Ovary (tissue), 9 donors: ENCODE results near the gene SEMA4D. TPM values are rescaled to one million over a fixed set of nuclear protein-coding genes. Genes with fewer than 3 reads are reported as not detected.

Source experiments
- DNase-seq, 5 donors: peaks; one replicate each; pipeline ENCODE4 v3.0.0-alpha.2; 2019 to 2020
- H3K27ac ChIP-seq, 2 donors: fragments of 200-600 bp; one replicate each; pipeline versions ENCODE4 v1.5.1 to v1.8.0; 2019 to 2022
- H3K27me3 ChIP-seq: fragments of 200-600 bp; one replicate; pipeline ENCODE4 v1.8.0; 2022
- H3K36me3 ChIP-seq: fragments of 200-600 bp; sonication (generic); one replicate; pipeline ENCODE4 v1.5.1; 2019
- H3K4me1 ChIP-seq: one replicate; pipeline ENCODE4 v1.8.1; 2013; ENCODE audit warnings: mild to moderate bottlenecking, moderate library complexity; ENCODE audit not compliant: insufficient read depth
- H3K4me3 ChIP-seq: fragments of 200-600 bp; sonication (generic); one replicate; pipeline ENCODE4 v1.5.1; 2017
- H3K9me3 ChIP-seq, 2 donors: fragments of 200-600 bp in 1 of 2; sonication (generic) in 1 of 2; one replicate each; pipeline versions ENCODE4 v1.5.1 to v1.8.1; 2013 to 2019; ENCODE audit warnings: mild to moderate bottlenecking in 1 of 2, moderate library complexity in 1 of 2
- EP300 ChIP-seq: sonication (generic); formaldehyde crosslinking; IDR thresholded peaks from one replicate; pipeline ENCODE4 v1.6.1; 2017; ENCODE audit warnings: antibody characterized with exemption
- POLR2A ChIP-seq: fragments of 450-650 bp; IDR thresholded peaks from one replicate; pipeline ENCODE4 v1.6.1; 2017; ENCODE audit warnings: antibody characterized with exemption, mild to moderate bottlenecking, moderate library complexity
- WGBS, 3 donors: extraction: QIAGEN DNeasy Blood & Tissue Kit in 1 of 3; methylation state at CpG; one replicate each; pipeline versions ENCODE4 v1.1.5 to v1.1.7; 2013 to 2017; 5-methylcytosine and 5-hydroxymethylcytosine counted together
- intact Hi-C, 4 donors: fragments of 100-400 bp; cut with DNase I; formaldehyde crosslinking; loops; one replicate each; pipeline versions ENCODE4 v1.11.0 to v1.15.1; 2022 to 2023
- polyA plus RNA-seq, 2 donors: library from polyadenylated mRNA; stranded (reverse); fragments of 200-250 nt in 1 of 2; fragments of 350-450 nt in 1 of 2; fragmentation: Illumina TruSeq in 1 of 2; extraction: RNeasy Lipid Tissue Mini Kit (QIAGEN cat#74804) in 1 of 2; gene quantifications; one replicate each; pipeline ENCODE4 v1.2.3, GENCODE V29; 2013 to 2014
- total RNA-seq, 7 donors: library from RNA; depleted of rRNA in 2 of 7; stranded (reverse); fragments of >200 nt in 2 of 7; fragmentation: NEBNext Ultra II Directional in 3 of 7; extraction: Animal tissue kit (Norgen Biotek cat#: 25700) in 3 of 7; gene quantifications; one replicate each; pipeline versions ENCODE4 v1.1.0 to v1.2.4, GENCODE V29; 2016 to 2023
- TF ChIP-seq, protein P1 (sequence below), 3 donors: fragments of 450-650 bp in 2 of 3; fragments of 200-600 bp in 1 of 3; IDR thresholded peaks; one replicate each; pipeline versions ENCODE4 v1.5.1 to v1.8.0; 2016 to 2022; ENCODE audit warnings: antibody characterized with exemption in 3 of 3, mild to moderate bottlenecking in 1 of 3
- donor health status: DM: no; HTN: no; CAD: no; lungs with moderate emphysema.
- donor health status: DM: no; HTN: no; CAD: no.
- donor health status: Bipolar disorder and iron deficiency.
- donor health status: DM: yes; HTN: yes; CAD: no.
- donor health status: DM: no; HTN: no; CAD: no.
- donor health status: DM: yes; HTN: yes; CAD: no.

SEMA4D gene
- total and polyA plus RNA-seq, 9 donors, result 6.0 to 27.2 (median 16.7) TPM

DNA sequence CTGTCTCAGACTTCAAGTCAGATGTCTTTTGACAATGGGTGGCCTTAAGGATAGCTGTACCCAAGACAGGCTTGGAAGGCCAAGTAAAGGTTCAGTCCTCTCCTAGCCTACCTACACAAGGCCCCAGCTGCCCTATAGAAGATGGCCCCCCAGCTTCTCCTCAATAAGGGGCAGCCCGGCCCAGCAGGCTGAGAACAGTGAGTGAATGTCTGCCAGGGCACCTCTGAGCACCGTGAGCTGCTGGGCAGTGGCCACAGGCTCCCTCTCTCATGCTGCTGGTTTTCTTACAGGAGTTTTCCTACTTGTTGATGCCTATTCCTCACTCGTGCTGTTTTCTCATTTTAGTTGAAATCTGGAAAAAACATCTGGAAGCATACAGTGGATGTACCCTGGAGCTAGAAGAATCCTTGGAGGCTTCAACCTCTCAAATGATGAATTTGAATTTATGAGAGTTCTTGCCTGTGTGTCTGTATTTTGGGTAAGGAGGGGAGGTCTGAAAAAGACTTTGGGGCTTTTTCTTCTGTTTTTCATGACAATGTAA, 139.5 kb downstream of the SEMA4D start:
- Histone ChIP-seq H3K4me1 (no peaks in the 10 kb centered on the region), H3K36me3 (no peaks in the 10 kb centered on the region)

DNA sequence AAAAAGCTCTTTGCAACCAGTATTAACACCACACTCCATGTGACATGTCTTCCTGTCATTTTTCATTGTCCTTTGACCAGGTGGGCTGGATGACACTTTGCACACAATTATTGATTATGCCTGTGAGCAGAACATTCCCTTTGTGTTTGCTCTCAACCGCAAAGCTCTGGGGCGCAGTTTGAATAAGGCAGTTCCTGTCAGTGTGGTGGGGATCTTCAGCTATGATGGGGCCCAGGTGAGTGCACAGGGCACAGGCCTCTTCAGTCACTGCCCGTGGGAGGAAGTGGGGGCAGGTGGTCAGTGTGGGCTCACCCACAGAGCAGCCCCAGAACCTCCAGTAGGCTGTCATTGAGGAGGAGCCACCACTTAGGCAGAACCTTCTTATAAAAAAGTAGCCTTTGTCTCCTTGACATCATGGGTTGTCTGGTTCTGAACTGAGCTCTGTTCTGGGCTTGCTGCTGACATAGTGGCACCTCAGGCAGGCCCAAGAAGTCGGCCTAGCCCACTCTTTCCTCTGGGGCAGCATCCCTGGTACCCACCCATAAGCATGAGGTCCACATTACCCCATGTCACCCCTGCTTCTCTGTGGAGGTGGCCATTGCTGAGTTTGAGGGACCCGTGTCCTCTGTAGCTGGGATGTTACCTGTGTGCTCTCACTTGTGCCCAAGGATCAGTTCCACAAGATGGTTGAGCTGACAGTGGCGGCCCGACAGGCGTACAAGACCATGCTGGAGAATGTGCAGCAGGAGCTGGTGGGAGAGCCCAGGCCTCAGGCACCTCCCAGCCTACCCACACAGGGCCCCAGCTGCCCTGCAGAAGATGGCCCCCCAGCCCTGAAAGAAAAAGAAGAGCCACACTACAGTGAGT, 140.3 kb downstream of the SEMA4D start:
- TF ChIP-seq POLR2A, result no peak
- TF ChIP-seq, protein P1, sequence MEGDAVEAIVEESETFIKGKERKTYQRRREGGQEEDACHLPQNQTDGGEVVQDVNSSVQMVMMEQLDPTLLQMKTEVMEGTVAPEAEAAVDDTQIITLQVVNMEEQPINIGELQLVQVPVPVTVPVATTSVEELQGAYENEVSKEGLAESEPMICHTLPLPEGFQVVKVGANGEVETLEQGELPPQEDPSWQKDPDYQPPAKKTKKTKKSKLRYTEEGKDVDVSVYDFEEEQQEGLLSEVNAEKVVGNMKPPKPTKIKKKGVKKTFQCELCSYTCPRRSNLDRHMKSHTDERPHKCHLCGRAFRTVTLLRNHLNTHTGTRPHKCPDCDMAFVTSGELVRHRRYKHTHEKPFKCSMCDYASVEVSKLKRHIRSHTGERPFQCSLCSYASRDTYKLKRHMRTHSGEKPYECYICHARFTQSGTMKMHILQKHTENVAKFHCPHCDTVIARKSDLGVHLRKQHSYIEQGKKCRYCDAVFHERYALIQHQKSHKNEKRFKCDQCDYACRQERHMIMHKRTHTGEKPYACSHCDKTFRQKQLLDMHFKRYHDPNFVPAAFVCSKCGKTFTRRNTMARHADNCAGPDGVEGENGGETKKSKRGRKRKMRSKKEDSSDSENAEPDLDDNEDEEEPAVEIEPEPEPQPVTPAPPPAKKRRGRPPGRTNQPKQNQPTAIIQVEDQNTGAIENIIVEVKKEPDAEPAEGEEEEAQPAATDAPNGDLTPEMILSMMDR (IDR thresholded peaks at IDR 0.05), result no peak
- TF ChIP-seq EP300, result no peak
- 93 to 94% (median 93%) methylated on average over 8 of the region's 8 CpGs for WGBS, 3 donors
- no peak overlapping the region for H3K4me3 ChIP-seq
- no peak overlapping the region for H3K27ac ChIP-seq
- no peak for DNase-seq
- H3K9me3 ChIP-seq, result no peaks in the 10 kb centered on the region
- no peaks in the 10 kb centered on the region for H3K36me3 ChIP-seq
- H3K4me1 ChIP-seq, result peaks cover 6% of the 10 kb centered on the region
- intact Hi-C loops, result no loop called here
- H3K27me3 ChIP-seq, result no peaks in the 10 kb centered on the region

More for the DNA sequence above, 139.5 kb downstream of the SEMA4D start:
- WGBS, 3 donors, result 75 to 78% (median 76%) methylated on average over 3 of the region's 3 CpGs
- intact Hi-C loops, result no loop called here
- H3K9me3 ChIP-seq, result no peaks in the 10 kb centered on the region
- H3K4me3 ChIP-seq, result no peak overlapping the region
- no peaks in the 10 kb centered on the region for H3K27me3 ChIP-seq
- TF ChIP-seq, protein P1 (IDR thresholded peaks at IDR 0.05), result no peak
- H3K27ac ChIP-seq, result no peak overlapping the region
- DNase-seq, result no peak

DNA sequence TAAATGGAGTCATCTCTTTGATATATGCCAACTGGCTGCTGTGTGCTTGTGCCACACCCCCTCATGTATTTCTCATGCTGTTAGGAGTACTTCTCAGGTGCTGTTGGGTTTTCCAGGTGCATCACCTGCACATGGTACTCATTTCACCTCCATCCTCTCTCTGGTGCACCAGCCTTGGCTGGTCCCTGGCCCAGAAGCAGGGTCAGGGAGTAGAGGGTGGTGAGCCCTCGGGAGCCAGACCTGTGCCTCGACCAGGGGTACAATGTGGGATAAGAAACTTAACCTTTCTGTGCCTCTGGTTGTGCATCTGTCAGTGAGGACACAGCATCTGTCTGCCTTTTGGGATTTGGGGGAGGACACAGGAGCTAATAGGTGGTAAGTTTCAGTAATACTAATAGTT, 141.1 kb downstream of the SEMA4D start:
- WGBS, 3 donors, result 83 to 87% (median 85%) methylated on average over 2 of the region's 2 CpGs
- Histone ChIP-seq H3K27ac (no peak overlapping the region), H3K27me3 (no peaks in the 10 kb centered on the region), H3K4me3 (no peak overlapping the region), H3K9me3 (no peaks in the 10 kb centered on the region), H3K36me3 (no peaks in the 10 kb centered on the region), H3K4me1 (peaks cover 6% of the 10 kb centered on the region)
- DNase-seq, result no peak
- intact Hi-C loops, result no loop called here
- TF ChIP-seq POLR2A (no peak), EP300 (no peak)
- TF ChIP-seq, protein P1 (IDR thresholded peaks at IDR 0.05), result no peak

DNA sequence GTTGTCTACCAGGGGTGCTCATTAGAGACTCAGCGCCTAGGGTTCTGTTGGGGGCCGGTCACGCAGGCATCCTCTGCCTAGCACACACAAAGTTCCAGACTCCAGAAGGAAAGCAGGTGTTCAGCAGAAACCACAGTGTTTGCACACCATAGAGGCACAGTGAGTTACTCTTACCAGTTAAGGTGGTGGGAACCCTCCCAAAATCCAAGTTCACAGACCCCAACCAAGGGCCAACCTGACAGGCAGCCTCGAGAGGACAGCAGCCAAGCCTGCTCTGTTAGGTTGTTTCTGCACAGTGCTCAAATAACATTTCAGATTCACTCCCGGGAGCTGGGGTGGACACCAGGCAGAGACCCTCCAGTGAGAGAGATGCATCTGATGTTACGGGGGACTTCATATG, 143.4 kb downstream of the SEMA4D start:
- H3K9me3 ChIP-seq, result no peaks in the 10 kb centered on the region
- TF ChIP-seq POLR2A (no peak), EP300 (no peak)
- TF ChIP-seq, protein P1 (IDR thresholded peaks at IDR 0.05), result no peak
- peaks cover 6% of the 10 kb centered on the region for H3K4me1 ChIP-seq
- no peaks in the 10 kb centered on the region for H3K36me3 ChIP-seq
- no peak overlapping the region for H3K4me3 ChIP-seq
- no peaks in the 10 kb centered on the region for H3K27me3 ChIP-seq
- H3K27ac ChIP-seq, result no peak overlapping the region
- DNase-seq, result no peak
- intact Hi-C loops, result no loop called here
- 89 to 93% (median 93%) methylated on average over 6 of the region's 6 CpGs for WGBS, 3 donors
